ENCODE measurements around the gene SCAF1. TPM values are rescaled to one million over a fixed set of nuclear protein-coding genes. Genes with fewer than 3 reads are reported as not detected.
A peak's percentile ranks its signal among the peaks of the same experiment; 100 is the strongest.

The SCAF1 gene
- polyA plus RNA-seq (2011; rRNA removed) (4.0 and 6.1 TPM in 2 replicates), polyA plus RNA-seq (2017; fragmentation: RNase III; extraction: RNeasy Plus Mini Kit Qiagen cat#74134 plus additional on column Dnase treatment) (41.0 to 47.9 TPM (median 47.2 TPM) in 3 replicates), polyA minus RNA-seq (2011; rRNA and poly(A)+ RNA removed) (2.1 and 5.1 TPM in 2 replicates)
- 19.9 and 23.2 TPM in 2 replicates for polyA plus RNA-seq (2012; cell fraction: cytosol; rRNA removed)
- 46.7 and 82.1 TPM in 2 replicates for polyA plus RNA-seq (2012; cell fraction: nucleus; rRNA removed)

GRCh38 chr19:49641688-49642491, at the start of gene SCAF1:
Gene SCAF1 (plus strand): TSS chr19:49642209. CDS start chr19:49645027, 2,818 bp downstream.
- 2% methylated on average over 25 of the region's 87 CpGs for WGBS (ENCODE audit: missing lambda C conversion rate)
- TF ChIP-seq CBX8 (IDR thresholded peaks at IDR 0.05) (no peak), BHLHE40 (IDR thresholded peaks at IDR 0.05; ENCODE audit: low read depth, low read length) (no peak), SREBF2 (IDR thresholded peaks at IDR 0.05) (no peak), CHD2 (IDR thresholded peaks at IDR 0.05; ENCODE audit: low read length, partially characterized antibody) (peak; percentile 42), RFX5 (IDR thresholded peaks at IDR 0.05) (0 out of 2 replicates have a peak, but pooled peaks have one; percentile 40), NFE2L2 (conservative IDR thresholded peaks at IDR 0.05; ENCODE audit: low read length) (no peak), HMGXB4 (CRISPR knock-in tag; IDR thresholded peaks at IDR 0.05; ENCODE audit: borderline replicate concordance) (no peak), REST (IDR thresholded peaks at IDR 0.05) (no peak), HEYL (CRISPR knock-in tag; IDR thresholded peaks at IDR 0.05) (no peak), NR3C1 (IDR thresholded peaks at IDR 0.05) (no peak), CTCF (IDR thresholded peaks at IDR 0.05) (no peak), KDM5A (IDR thresholded peaks at IDR 0.05) (no peak), USF2 (IDR thresholded peaks at IDR 0.05) (peak; percentile 60), GATA3 (IDR thresholded peaks at IDR 0.05; ENCODE audit: borderline replicate concordance) (no peak), HOXB5 (CRISPR knock-in tag; IDR thresholded peaks at IDR 0.05) (peak; percentile 64; the same call in 1 of the 2 replicates), EHF (CRISPR knock-in tag; IDR thresholded peaks at IDR 0.05) (no peak), CEBPB (IDR thresholded peaks at IDR 0.05) (peak in 1 of 2 experiments; percentile 29; a peak in 1 of 4 replicates), NPAS2 (CRISPR knock-in tag; IDR thresholded peaks at IDR 0.05; ENCODE audit: borderline replicate concordance) (no peak), SMC3 (IDR thresholded peaks at IDR 0.05) (no peak), EP300 (IDR thresholded peaks at IDR 0.05) (no peak), PBX3 (IDR thresholded peaks at IDR 0.05) (no peak; the same call in 1 of the 2 replicates), HOXA7 (CRISPR knock-in tag; IDR thresholded peaks at IDR 0.05) (no peak; the same call in 1 of the 2 replicates), POLR2A (IDR thresholded peaks at IDR 0.05; ENCODE audit: low read length) (peak; percentile 84), E2F6 (IDR thresholded peaks at IDR 0.05; ENCODE audit: borderline replicate concordance, low read depth) (0 out of 2 replicates have a peak, but pooled peaks have one; percentile 43), MYC (IDR thresholded peaks at IDR 0.05; ENCODE audit: borderline replicate concordance, low read length) (0 out of 2 replicates have a peak, but pooled peaks have one; percentile 20), FOXS1 (CRISPR knock-in tag; IDR thresholded peaks at IDR 0.05) (peak; percentile 68; the same call in 1 of the 2 replicates), ELK1 (IDR thresholded peaks at IDR 0.05; ENCODE audit: low read depth, low read length) (no peak), POLR2AphosphoS2 (conservative IDR thresholded peaks at IDR 0.05; ENCODE audit: low read length) (peak; percentile 83)

More at GRCh38 chr19:49641688-49642491, at the start of gene SCAF1:
- peak; percentile 54 for FAIRE-seq
- Histone ChIP-seq H3K4me3 (peak within 1 kb of the TSS; percentile 94), H3K4me2 (peak within 1 kb of the TSS; percentile 98), H3K9me3 (no peaks in the 10 kb centered on the region), H3K27ac (peak within 1 kb of the TSS; percentile 97 to 99), H3K4me1 (peaks cover 37% of the 10 kb centered on the region)
- peak; percentile 55 to 61 for ATAC-seq
- CTCF ChIA-PET: interaction anchor here (0.6 to 12.4 kb wide), 5 partner anchors 18 to 39 kb away, joined by 3 to 134 read pairs (median 7); partner anchors contain the start of genes BCL2L12, IRF3 and PRMT1
- POLR2A ChIA-PET: interaction anchor here (0.5 to 3.9 kb wide), 23 partner anchors 8 to 235 kb away, joined by 3 to 45 read pairs (median 5); partner anchors contain the start of genes AKT1S1, ALDH16A1, AP2A1 and BCL2L12
- peak; percentile 98 to 100 for DNase-seq (ENCODE audit: low read depth in 1 of 2, low spot score in 1 of 2)
